Measurements from ENCODE around the gene PCDHGA8.

PCDHGA8 gene

GRCh38 chr5:141434006-141434405, 41.6 kb downstream of the PCDHGA8 start:
- no peak for DNase-seq

- no peak for DNase-seq
Observed at GRCh38 chr5:141437221-141437620, 44.8 kb downstream of the PCDHGA8 start.

- no peak for DNase-seq
Observed at GRCh38 chr5:141439411-141440141, 47.1 kb downstream of the PCDHGA8 start.

GRCh38 chr5:141440341-141440740, 47.9 kb downstream of the PCDHGA8 start:
- DNase-seq = no peak

- DNase-seq = no peak
Observed at GRCh38 chr5:141441571-141442170, 49.2 kb downstream of the PCDHGA8 start.
